GM12878 (cell line): ENCODE measurements around the gene DTL. TPM values are rescaled to one million over a fixed set of nuclear protein-coding genes. Genes with fewer than 3 reads are reported as not detected.

ENCODE experiments used
- microRNA-seq: library from miRNA; unstranded; fragments of <30 nt; microRNA quantifications from one replicate; pipeline ENCODE4, GENCODE V29; 2018
- polyA plus RNA-seq, 11 experiments: library from polyadenylated mRNA; depleted of rRNA in 4 of 11; unstranded in 6 of 11; stranded (reverse) in 5 of 11; fragments of >200 nt; fragmentation: Nextera tagmentation in 4 of 11; fragmentation: Illumina TruSeq in 1 of 11; extraction: Ambion mirVana in 4 of 11; extraction: Trizol in 1 of 11; gene quantifications; 1 replicate in 1 of 11; 2 replicates in 10 of 11; pipeline versions ENCODE4 v1.2.1 to v1.2.3, GENCODE V29; 2011 to 2016; ENCODE audit warnings: inconsistent platforms in 2 of 11, missing spikeins in 2 of 11, low read depth in 1 of 11
- small RNA-seq: library from RNA; depleted of rRNA; stranded (forward); fragments of <200 nt; gene quantifications from one replicate; pipeline ENCODE3, GENCODE V24; 2014
- total RNA-seq, 4 experiments: library from RNA; depleted of rRNA in 3 of 4; stranded (reverse); fragments of >200 nt in 3 of 4; fragmentation: Illumina TruSeq in 1 of 4; extraction: Trizol in 1 of 4; gene quantifications; 2 replicates each; pipeline versions ENCODE4 v1.2.1 to v1.2.3, GENCODE V29; 2013 to 2021

DTL gene
- total and polyA plus RNA-seq, 10 of the 15 experiments (the other 5 are each of a cell fraction or from before 2014, with no cell fraction given) = 24.1 to 73.4 (median 52.2) TPM

Small RNA genes lying within 50 kb of the gene (microRNA-seq; reads per million reads assigned to microRNA genes)
- not detected for gene MIR3122

Small RNA genes lying within 50 kb of the gene (small RNA-seq; reads per million reads assigned to genes)
- gene MIR3122 (0.27 reads per million), gene RF00568 (not detected), gene RN7SKP98 (not detected)

Other genes with a start within 250 kb of the DTL start
- 26.7 and 27.6 TPM in 2 replicates for gene LPGAT1, start 205.0 kb upstream of the DTL start, total RNA-seq (2014; rRNA removed)
- 26.9 and 27.1 TPM in 2 replicates for gene LPGAT1, start 205.0 kb upstream of the DTL start, total RNA-seq (2014; rRNA removed; fragmentation: Illumina TruSeq; extraction: Trizol)
- gene LPGAT1, start 205.0 kb upstream of the DTL start, total RNA-seq (2021) = 37.5 and 40.6 TPM in 2 replicates
- 27.8 and 41.8 TPM in 2 replicates for gene LPGAT1, start 205.0 kb upstream of the DTL start, polyA plus RNA-seq (2011; rRNA removed)
- gene LPGAT1, start 205.0 kb upstream of the DTL start, polyA plus RNA-seq (2014; fragmentation: Illumina TruSeq; extraction: Trizol) = 17.3 and 29.7 TPM in 2 replicates
- 1 to 10 TPM; 5.8 to 6.4 TPM for gene LPGAT1, start 205.0 kb upstream of the DTL start, polyA plus RNA-seq (2014; fragmentation: Nextera tagmentation; extraction: Ambion mirVana)
- 20.5 and 21.1 TPM in 2 replicates for gene LPGAT1, start 205.0 kb upstream of the DTL start, polyA plus RNA-seq (2014; rRNA removed)
- gene LPGAT1, start 205.0 kb upstream of the DTL start, polyA plus RNA-seq (2016; fragmentation: Nextera tagmentation; extraction: Ambion mirVana) = 10 to 100 TPM in 1 of 2 experiments, 1 to 10 TPM in 1; 7.1 to 17.1 TPM
- gene INTS7, start 191 bp upstream of the DTL start, total RNA-seq (2014; rRNA removed) = 28.4 and 30.2 TPM in 2 replicates
- 23.4 and 25.4 TPM in 2 replicates for gene INTS7, start 191 bp upstream of the DTL start, total RNA-seq (2014; rRNA removed; fragmentation: Illumina TruSeq; extraction: Trizol)
- gene INTS7, start 191 bp upstream of the DTL start, total RNA-seq (2021) = 21.3 and 22.3 TPM in 2 replicates
- 49.1 and 51.2 TPM in 2 replicates for gene INTS7, start 191 bp upstream of the DTL start, polyA plus RNA-seq (2011; rRNA removed)
- gene INTS7, start 191 bp upstream of the DTL start, polyA plus RNA-seq (2014; fragmentation: Illumina TruSeq; extraction: Trizol) = 28.3 and 36.1 TPM in 2 replicates
- 10 to 100 TPM; 17.1 to 20.1 TPM for gene INTS7, start 191 bp upstream of the DTL start, polyA plus RNA-seq (2014; fragmentation: Nextera tagmentation; extraction: Ambion mirVana)
- 16.8 and 20.6 TPM in 2 replicates for gene INTS7, start 191 bp upstream of the DTL start, polyA plus RNA-seq (2014; rRNA removed)
- gene INTS7, start 191 bp upstream of the DTL start, polyA plus RNA-seq (2016; fragmentation: Nextera tagmentation; extraction: Ambion mirVana) = 10 to 100 TPM; 32.1 to 36.5 TPM
- gene PPP2R5A, start 249.7 kb downstream of the DTL start, total RNA-seq (2014; rRNA removed) = 32.1 and 33.7 TPM in 2 replicates
- 27.8 and 28.8 TPM in 2 replicates for gene PPP2R5A, start 249.7 kb downstream of the DTL start, total RNA-seq (2014; rRNA removed; fragmentation: Illumina TruSeq; extraction: Trizol)
- gene PPP2R5A, start 249.7 kb downstream of the DTL start, total RNA-seq (2021) = 33.2 and 33.8 TPM in 2 replicates
- 40.6 and 59.7 TPM in 2 replicates for gene PPP2R5A, start 249.7 kb downstream of the DTL start, polyA plus RNA-seq (2011; rRNA removed)
- gene PPP2R5A, start 249.7 kb downstream of the DTL start, polyA plus RNA-seq (2014; fragmentation: Illumina TruSeq; extraction: Trizol) = 35.7 and 47.3 TPM in 2 replicates
- 10 to 100 TPM; 15.4 to 18.2 TPM for gene PPP2R5A, start 249.7 kb downstream of the DTL start, polyA plus RNA-seq (2014; fragmentation: Nextera tagmentation; extraction: Ambion mirVana)
- 21.7 and 25.1 TPM in 2 replicates for gene PPP2R5A, start 249.7 kb downstream of the DTL start, polyA plus RNA-seq (2014; rRNA removed)
- gene PPP2R5A, start 249.7 kb downstream of the DTL start, polyA plus RNA-seq (2016; fragmentation: Nextera tagmentation; extraction: Ambion mirVana) = 10 to 100 TPM; 32.8 to 39.3 TPM